Measurements from ENCODE around the gene ERFL.
A peak's percentile ranks its signal among the peaks of the same experiment; 100 is the strongest.
"Not testable (repeated sequence)": the region's sequence is repeated elsewhere in the genome, so short reads cannot be mapped to it uniquely, and the experiment has no call there.

Gene ERFL

DNA sequence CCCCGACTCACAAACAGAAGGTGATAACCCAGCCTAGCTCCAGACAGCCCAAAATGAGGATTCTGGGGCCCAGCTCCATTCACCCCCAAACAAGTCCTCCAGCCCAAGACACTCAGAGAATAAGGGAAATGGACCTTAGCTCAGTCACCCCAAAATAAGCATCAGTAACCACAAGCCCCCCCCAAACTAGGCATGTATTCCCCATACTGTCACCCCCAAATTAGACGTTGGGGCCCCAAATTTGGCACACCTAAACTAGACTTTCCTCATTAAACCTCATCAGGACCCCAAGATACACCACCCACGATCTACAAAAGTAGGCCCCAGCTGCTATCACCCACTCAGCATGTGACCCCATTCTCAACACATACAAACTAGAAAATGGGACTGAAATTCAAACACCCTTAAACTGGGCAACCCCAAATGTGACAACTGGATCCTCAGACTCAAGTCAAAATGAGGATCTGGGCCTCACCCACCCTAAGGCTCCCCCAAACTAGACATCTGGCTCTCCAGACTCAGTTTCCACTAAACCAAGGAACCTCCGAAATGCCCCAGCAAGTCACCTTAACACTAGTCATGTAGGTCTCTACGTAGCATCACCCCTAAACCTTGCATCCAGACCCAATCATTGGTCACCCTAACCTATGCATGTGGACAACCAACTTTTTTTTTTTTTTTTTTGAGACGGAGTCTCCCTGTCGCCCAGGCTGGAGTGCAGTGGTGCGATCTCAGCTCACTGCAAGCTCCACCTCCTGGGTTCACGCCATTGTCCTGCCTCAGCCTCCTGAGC lies 13.4 kb upstream of the ERFL start:
- DNase-seq, result no peak

DNA sequence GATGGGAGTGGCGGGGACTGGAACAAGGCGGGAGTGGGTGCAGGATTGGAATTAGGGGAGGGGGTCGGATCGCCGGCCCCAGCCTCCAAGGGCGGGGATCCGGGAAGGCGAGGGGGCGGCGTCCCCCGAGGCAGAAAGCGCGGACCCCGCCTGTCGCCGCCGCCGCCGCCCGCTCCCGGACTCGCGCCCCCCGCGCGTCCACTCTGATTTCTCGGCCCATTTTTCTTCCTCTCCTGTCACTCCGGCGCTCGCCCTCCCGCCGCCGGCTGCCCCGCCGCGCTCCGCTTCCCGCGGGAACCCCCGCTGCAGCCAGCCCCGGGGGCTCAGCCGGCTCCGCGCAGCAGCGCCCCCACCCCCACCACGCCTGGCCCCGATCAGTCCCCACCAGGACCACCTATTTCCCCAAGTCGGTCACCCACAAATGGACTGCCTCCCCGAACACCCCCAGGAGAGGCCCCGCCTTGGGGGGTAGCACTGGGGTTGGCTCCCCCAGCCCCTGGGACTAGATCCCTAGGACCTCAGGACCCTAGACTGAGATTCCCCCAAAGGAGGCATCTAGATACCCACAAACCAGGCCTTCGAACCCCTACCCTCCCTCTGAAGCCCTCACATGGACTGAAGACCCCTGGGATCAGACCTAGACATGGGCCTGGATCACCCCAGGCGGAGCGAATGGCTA lies 12.6 kb upstream of the ERFL start:
- no peak for DNase-seq

DNA sequence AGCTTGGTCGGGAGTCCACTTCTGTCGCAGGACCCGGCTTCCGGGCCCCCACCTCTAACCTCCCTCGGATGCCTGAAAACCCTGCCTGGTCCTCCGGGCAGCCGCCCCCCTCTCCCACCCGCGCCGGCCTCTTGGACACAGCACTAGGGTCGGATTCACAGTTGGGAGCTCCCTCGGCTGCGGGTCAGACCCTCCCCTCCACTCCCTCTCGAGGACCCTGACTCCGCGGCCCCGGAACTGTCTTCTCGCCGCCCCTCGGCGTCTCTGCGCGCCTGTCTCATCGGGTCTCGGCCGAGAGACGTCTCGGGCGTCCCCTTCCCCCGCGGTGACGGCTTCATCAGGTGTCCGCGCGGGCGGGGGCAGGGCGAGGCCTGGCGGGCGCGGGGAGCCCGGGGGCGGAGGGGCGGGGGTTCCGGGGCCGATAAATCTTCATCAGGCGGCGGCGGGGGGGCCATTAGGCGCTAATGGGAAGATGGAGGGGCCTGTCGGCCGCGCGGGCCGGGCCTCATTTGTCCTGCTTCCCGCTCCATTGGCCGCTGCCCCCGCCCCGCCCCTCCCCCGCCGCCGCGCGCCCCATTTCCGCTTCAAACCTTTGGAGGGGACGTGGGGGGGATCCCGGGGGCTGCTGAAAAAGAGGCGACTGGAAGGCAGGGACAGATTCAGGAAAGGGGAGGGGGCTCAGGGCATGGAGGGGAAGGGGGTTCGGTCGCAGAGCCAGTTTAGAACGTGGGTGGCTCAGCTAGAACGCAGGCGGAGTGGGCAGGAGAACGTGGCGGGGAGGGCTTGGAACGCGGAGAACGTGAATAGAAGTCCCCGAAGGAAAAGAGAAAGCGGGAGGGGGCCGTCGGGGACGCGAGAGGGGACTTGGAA lies 11.8 kb upstream of the ERFL start:
- peak; percentile 55 for DNase-seq

DNA sequence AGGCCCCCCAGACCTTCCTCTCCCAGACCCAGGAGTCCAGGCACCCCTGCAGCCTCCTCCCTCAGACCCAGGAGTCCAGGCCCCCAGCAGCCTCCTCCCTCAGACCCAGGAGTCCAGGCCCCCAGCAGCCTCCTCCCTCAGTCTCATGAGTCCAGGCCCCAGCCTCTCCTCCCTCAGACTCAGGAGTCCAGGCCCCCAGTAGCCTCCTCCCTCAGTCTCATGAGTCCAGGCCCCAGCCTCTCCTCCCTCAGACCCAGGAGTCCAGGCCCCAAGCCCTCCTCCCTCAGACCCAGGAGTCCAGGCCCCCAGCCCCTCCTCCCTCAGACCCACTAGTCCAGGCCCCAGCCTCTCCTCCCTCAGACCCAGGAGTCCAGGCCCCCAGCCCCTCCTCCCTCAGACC lies 11.0 kb upstream of the ERFL start:
- DNase-seq, result not testable (repeated sequence)

DNA sequence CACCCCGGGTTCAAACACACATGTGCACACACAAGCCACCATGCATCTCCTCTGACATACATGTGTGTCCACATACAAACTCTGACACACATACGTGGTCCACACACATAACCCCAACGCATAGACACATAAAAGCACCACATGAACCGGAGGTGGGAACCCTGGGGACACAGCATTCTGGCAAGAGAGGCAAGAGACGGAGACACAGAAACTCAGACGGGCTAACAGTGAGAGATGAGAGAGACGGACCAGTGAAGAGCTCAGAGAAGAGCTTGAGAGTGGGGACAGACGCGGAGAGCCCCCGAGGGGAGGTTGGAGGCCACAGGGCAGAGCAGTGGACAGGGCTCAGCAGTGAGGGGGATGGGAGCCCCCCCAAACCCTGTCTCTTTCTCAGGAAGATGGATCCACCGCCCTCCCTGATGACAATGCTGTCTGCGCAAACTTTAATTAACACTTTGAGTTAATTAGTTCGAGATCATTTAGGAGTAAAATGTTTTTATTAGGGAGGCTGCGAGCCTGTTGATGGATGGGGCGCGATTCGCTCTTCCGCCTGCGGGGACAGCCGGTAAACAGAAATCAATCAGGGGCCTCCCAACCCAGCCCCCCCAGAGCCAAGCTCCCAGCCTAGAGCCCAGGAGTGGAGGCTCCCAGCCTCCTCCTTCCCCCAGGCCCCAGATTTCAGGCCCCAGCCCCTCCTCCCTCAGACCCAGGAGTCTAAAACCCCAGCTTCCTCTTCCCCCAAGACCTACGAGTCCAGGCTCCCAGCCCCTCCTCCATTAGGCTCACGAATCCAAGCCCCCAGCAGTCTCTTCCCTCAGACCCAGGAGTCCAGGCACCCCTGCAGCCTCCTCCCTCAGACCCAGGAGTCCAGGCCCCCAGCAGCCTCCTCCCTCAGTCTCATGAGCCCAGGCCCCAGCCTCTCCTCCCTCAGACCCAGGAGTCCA lies 9.5 kb upstream of the ERFL start:
- DNase-seq, result no peak

DNA sequence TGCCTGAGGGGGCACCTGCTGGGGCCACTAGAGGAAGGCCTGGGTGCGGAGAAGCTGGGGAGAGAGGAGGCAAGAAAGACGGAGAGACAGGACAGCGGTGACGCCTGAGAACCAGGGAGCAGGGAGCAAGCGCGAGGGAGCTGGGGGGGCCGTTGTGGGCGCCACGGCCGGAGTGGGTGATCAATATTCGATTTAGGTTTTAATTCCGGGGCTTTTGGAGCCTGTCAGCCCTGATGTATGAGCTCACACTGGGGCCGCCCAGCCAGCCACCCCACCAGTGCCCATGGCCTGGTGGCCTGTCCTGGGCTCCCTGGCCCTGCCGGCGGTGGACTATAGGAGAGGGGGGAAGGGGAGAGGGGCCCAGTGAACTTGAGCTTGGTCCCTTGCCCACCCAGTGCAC lies 8.7 kb upstream of the ERFL start:
- DNase-seq, result no peak

DNA sequence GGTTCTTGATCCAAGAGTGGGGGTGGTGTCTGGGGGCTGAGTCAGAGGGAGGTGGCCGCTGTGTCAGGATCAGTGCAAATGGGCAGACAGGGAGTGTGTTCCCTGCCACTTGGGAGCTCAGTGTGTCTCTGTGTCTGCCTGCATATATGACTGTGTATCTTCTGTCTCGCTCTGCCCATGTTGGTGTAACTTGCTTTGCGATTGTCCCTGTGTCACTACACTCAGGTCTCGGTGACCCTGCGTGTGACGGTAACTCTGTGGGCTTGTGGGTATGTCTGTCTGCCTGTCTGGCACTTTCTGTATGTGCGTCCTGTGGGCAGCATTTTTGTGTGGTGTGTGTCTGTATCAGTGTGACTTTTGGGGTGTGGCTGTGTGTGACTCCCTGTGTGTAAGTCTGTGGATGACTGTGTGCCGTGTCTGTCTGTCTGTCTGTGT lies 8.2 kb upstream of the ERFL start:
- peak; percentile 60 for DNase-seq

DNA sequence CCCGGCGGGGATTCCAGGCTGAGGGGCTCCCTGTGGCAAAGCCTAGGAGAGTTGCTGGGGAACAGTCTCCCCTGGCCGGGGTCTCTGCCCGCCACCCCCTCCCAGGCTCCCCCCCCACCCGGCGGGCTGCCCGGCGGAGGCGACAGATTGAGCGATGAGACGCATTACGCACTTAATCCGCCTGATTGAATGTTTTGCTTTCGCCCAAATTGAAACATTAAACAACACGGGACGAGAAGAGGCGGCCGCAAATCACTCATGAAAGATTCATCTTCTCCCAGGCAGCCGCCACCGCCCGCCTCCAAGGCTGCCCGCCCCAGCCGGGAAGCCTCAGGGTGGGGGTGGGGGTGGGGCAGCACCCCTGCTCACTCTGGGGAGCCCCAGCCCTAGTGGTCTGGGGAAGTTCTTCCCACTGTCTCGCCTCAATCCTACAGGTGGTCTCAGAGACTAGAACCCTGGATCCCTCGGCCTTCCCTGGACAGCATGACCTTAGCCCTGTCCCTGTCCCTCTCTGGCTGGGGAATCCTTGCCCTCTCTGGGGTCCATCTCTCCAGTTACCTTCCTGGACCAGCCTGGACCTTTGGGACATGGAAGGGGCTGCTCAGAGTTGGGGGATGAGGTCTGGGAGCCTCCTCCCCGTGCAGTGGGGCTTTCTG lies 7.6 kb upstream of the ERFL start:
- DNase-seq, result no peak

DNA sequence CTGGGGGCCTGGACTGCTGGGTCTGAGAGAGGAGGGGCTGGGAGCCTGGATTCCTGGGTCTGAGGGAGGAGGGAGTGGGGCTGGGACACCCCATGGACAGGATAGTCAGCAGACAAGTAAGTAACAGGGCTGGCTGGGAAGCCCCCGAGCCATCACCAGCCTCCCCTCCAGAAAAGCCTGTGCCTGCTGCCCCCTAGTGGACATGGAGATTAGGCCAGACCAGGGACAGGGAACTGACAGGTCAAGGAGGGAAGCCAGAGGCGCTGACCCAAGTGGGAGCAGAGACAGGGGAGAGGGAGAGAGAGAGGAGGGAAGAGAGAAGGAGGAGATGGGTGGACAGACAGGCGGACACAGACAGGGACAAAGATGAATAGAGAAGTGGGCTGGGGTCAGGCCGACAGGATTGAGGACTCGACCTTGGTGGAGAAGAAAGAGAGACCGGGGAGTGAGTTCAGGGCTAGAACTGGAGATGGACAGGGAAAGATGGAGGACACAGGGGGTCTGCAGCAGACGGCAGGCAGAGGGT lies 6.7 kb upstream of the ERFL start:
- DNase-seq, result peak; percentile 85

DNA sequence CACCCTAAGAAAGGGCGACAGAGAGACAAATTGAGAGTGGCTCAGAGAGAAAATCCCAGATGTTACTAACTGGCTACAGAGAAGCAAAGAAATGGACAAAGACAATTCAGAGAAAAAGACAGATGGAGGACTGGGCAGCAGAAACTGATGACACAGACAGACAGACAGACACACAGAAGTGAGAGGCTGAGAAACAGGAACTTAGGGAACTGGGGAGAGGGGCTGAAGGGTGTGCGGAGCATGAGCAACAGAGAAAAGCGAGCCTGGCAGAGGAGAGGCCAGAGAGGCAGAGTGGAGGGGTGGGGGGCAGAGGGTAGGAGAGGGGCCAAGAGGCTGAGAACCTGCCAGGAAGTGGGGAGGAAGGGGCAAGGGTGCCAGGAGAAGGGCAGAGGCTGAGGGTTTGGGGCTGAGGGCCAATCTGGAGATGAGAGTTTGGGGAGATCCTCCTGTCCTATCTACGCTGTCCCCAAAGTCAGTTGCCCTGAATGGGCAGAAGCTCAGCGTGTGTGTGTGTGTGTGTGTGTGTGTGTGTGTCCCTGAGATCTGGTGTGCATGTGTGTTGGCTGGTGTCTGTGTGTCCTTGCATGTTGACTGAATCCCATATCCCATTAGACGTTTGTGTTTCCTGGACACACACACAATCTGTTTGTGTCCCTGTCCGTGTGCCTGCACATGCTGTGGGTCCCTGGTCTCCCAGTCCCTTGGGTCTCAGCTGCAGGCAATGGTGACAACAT lies 5.6 kb upstream of the ERFL start:
- no peak for DNase-seq

DNA sequence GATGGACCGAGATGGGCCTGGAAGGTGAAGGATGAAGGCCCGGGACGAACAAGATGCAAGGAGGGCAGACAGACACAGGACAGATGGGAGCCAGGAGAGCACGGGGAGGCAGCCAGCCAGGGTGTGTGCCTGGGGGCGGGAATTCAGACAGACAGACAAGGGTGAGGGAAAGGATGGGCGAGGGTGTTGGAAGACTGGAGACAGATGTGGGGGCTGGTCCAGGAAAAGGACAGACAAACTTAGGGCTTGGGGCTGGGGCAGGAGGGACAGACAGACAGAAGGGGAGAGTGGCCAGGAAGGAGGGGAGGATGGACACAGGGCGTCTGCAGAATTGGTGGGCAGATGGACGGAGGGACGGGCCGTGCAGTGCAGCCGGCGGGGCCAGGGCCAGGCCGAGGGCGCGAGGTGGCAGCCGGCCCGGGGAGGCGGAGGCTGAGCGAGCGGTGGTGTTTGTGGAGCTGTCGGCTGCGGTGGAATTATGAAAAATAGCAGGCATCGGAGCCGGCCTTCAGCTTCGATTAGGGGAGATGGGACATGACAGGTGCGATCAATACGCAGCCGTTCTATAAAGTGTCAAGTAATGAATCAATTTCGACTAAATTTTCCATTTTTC lies 4.6 kb upstream of the ERFL start:
- no peak for DNase-seq

DNA sequence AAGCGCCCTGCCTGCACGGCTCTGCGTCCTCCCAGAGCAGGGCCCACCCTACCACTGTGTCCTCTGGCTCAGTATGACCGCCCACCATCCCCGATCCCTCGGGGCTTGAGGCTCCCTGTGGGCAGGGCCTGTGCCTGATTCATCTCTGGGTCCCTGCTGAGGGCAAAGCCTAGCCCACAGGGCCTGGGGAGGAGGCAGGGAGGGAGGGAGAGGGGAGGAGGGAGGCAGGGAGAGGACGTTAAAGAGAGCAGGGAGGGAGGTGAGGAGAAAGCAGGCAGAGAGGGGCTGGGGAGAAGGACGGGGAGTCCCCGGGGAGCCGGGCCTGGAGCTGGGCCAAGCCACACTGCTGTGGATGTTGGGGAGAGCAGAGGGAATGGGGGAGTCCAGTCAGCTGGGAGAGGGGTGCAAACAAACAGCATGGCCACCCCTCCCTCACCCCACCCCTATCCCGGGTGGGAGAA lies 4.0 kb upstream of the ERFL start:
- DNase-seq, result no peak

DNA sequence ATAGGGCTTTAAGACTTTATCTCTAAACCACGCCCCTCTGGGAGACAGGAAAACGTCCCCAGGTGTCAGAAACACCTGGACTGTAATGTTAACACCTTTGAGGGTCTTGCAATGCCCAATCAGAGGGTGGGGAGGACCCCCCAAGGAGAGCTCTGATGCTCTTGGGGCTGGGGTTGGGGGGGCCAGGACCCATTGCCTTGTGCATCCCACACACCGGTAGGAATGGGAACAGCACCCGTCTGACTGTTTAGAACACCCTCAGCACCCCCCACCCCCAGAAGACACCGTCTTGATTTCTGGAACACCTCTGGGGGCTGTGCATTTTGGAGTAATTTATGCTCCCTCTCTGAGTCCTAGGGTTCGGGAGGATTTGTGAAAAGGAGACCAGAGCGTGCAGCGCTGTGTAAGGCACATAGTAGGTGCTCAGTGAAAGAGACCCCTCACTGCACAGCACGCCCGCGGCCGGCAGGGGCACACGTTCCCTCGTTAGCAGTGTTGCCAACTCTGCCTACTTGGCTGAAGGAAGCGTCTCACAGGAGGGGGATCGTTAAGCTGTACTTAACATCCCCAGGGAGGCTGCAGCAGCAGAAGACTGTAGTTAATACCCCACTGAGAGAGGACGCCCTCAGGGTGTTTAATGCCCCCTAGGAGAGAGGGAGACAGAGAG lies 2.8 kb upstream of the ERFL start:
- no peak for DNase-seq

DNA sequence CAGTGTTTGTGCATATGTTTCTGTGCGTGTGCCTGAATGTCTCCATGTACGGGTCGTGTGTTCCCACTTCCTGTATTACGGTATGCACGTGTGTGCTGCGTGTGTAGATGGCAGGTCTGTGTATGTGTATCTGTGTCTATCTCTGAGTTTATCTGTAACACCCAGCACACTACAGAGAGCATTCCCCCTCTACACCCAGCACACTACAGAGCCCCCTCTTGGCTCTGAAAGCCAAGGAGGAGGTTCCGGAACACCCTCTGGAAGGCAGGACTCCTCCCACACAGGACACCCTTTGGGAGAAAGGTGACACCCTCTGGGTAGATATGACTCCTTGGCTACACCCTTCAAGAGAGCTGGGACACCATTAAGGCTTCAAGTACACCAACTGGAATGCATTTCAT lies 2.1 kb upstream of the ERFL start:
- DNase-seq, result no peak

DNA sequence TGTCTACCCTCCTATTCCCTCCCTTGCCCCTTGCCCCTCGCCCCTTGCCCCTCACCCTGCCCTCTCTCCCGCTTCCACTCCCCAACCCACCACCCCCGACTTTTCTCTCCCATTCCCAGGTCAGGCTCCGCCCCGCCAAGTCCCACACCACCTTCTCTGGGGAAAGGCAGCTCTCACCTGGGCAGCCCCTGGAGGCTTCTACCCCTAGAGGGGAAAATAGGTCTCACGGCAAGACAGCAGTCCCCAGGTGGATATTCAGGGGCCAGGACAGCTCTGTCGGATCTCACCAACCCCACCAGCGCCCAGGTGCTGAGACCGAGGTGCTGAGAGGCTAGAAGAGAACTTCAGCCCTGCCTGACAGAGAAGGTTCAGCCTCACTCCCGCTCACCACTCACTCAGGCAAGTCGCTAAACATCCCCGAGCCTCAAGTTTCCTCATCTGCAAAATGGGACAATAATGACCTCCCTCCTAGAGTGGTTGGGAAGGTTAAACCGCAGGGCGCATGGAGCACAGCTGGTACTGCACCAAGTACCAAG lies 1.4 kb upstream of the ERFL start:
- no peak for DNase-seq

DNA sequence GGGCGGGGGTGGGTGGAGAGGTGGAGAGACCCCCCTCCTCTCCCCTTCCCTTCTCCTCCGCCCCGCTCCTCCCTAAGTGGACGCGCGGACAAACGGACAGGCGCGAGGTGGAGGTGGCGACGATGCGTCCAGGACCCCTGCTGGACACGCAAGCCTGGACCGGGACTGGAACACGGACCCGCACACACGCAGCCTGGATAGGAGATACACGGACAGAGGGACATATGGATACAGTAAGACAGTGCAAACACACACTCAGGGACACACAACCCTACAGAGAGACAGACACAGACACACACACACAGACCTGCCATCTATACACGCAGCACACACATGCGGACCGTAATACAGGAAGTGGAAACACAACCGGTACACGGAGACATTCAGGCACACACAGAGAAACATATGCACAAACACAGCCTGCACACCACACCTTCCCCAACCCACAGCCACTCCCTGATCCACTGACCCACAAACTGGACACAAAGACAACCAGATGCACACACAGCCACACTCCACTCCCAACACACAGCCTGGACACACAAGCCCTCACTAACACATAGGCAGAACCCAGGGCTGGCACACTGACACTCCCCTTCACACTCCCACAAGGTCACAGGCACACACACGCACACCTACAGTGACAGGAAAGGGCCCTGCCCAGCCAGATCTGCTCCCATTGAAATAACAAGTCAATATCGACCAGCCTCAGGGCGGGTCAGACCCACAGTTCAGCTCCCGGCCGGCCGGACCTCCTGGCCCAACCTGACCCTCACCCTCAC lies 696 bp upstream of the ERFL start:
- no peak for DNase-seq

DNA sequence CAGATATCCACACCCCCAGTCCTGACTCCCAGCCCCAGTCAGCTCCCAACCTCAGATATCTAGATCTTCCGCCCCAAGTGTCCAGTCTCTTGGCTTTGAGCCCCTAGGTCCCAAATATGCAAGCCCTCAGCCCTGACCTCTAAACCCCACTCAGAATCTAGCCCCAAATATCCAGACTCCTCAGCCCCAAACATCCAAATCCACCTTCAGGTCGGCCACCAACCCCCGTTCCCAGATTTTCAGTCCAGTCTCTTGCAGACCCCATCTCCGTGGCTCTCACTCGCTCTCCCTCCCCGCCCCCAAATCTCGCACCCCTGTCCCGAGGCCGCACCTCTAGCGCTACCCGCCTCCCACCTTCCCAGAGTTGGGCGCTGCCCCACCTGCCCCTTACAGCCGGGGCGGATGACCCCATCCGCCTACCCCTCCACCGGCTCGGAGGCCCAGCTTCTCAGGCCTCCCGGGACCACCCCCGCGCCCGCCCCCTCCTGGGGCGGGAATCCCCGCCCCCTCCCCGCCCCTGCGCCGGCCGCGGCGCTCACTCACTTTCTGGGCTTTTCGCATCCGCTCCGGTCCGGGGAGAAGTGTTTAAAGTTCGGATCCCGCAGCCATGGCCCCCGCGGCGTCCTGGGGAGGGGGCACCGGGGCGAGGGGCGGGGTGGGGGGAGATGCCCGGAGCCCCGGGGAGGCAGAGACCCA lies 604 bp downstream of the ERFL start:
- no peak for DNase-seq
